NCI-H146 treated with DMSO at 0.1 percent for 48 hours (cell line): ENCODE data around the gene NBPF26.
"Not testable (repeated sequence)": the region's sequence is repeated elsewhere in the genome, so short reads cannot be mapped to it uniquely, and the experiment has no call there.

Source experiments
- DNase-seq: peaks from one replicate; lab custom pipeline; 2025; ENCODE audit not compliant: unreplicated experiment; lab: John Stamatoyannopoulos, UW

Gene NBPF26

DNA sequence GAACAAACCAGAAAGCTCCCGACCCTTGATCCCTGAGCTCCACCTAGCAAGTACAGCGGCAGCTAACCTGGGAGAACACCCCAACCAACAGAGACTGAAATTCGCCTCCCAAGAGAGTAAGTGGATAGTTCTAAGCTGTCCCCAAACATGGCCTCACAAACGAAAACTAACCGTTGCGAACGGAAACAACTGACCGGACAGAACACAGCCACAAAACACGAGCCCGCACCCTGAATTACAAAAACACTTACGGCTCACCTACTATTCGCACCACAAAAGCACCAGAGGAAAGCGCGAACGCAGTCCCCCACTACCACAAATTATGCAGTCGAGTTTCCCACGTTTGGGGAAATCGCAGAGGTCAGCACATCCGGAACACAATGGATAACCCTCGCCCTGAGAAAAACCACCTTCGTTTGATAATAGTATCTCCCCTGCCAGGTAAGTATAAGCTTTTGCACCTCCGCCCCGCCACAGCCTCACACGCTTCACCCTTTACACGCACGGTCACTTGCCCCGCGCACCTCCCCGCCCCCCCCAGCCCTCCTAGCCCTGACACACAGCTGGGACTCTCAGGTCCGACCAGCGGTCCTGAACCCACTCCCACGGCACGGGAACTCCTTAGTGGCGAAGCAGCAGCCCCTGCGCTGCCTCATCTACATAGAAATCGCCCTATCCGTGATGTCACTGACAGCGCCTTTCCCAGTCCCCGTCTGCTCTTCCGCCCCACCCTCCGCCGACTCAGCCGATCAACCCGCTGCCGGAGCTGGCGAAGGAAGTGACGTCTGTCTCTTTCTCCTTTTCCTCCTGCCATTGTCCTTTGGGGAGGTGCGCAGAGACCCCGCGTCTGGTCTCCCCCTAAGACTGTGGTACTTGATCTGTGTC, 127.0 kb downstream of the NBPF26 start:
- DNase-seq, result not testable (repeated sequence)

GRCh38 chr1:120858144-120858543, 134.4 kb downstream of the NBPF26 start:
- DNase-seq, result not testable (repeated sequence)

GRCh38 chr1:120859615-120860234, 136.0 kb downstream of the NBPF26 start:
- DNase-seq, result not testable (repeated sequence)

- DNase-seq, result not testable (repeated sequence)
Measured at GRCh38 chr1:120878206-120878605, 154.5 kb downstream of the NBPF26 start.

- DNase-seq, result not testable (repeated sequence)
Measured at GRCh38 chr1:120880056-120880455, 156.3 kb downstream of the NBPF26 start.

DNA sequence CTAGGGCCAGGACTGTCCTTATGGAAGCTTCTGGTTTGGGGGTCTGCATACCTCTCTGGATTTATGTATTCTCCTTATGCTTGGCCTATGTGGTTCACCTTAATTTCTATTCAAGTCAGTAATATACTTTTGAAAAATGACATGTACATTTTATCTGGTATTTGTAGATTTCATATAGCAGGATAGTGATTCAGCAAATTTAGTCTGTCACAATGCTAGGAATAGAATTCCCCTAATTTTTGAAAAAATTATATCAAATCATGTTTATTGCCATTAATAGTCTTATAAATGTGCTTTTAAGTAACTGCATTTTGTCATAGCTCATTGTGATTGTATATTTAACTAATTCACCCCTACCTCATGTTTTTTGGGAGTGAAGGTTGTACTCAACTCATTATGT, 158.2 kb downstream of the NBPF26 start:
- not testable (repeated sequence) for DNase-seq
